KMS-11 (cell line): ENCODE measurements around the gene RPE.

Experiments used
- H2AFZ ChIP-seq: fragments of 200-600 bp; sonication (generic); 2 replicates; pipeline ENCODE4 v1.6.1; 2016; ENCODE audit warnings: antibody characterized with exemption, mixed run types, low read depth
- H3K27ac ChIP-seq: fragments of 200-600 bp; sonication (generic); 2 replicates; pipeline ENCODE4 v1.6.1; 2016; ENCODE audit warnings: mild to moderate bottlenecking, mixed run types
- H3K27me3 ChIP-seq: fragments of 200-600 bp; sonication (generic); 2 replicates; pipeline ENCODE4 v1.6.1; 2017; ENCODE audit warnings: mild to moderate bottlenecking, low read depth, mixed run types, moderate library complexity; ENCODE audit not compliant: insufficient read depth
- H3K36me3 ChIP-seq: fragments of 200-600 bp; sonication (generic); 2 replicates; pipeline ENCODE4 v1.6.1; 2017; ENCODE audit warnings: mild to moderate bottlenecking, mixed run types; ENCODE audit not compliant: insufficient read depth
- H3K4me1 ChIP-seq: fragments of 200-600 bp; sonication (generic); 2 replicates; pipeline ENCODE4 v1.6.1; 2016; ENCODE audit warnings: mild to moderate bottlenecking, low read depth, mixed run types; ENCODE audit not compliant: poor library complexity, severe bottlenecking
- H3K4me2 ChIP-seq: fragments of 200-600 bp; sonication (generic); 2 replicates; pipeline ENCODE4 v1.7.0; 2016; ENCODE audit warnings: mild to moderate bottlenecking, mixed run types
- H3K4me3 ChIP-seq: fragments of 200-600 bp; sonication (generic); IDR thresholded peaks from 2 replicates; pipeline ENCODE4 v1.6.1; 2017; ENCODE audit warnings: low read depth, low read length, mixed read lengths; ENCODE audit not compliant: insufficient read depth
- H3K79me2 ChIP-seq: fragments of 200-600 bp; sonication (generic); 2 replicates; pipeline ENCODE4 v1.6.1; 2016; ENCODE audit warnings: low read depth, mixed run types; ENCODE audit not compliant: insufficient read depth
- H3K9ac ChIP-seq: fragments of 200-600 bp; sonication (generic); 2 replicates; pipeline ENCODE4 v1.6.1; 2016; ENCODE audit warnings: mild to moderate bottlenecking, mixed run types
- H4K20me1 ChIP-seq: fragments of 200-600 bp; sonication (generic); 2 replicates; pipeline ENCODE4 v1.6.1; 2016; ENCODE audit warnings: mild to moderate bottlenecking, mixed run types; ENCODE audit not compliant: insufficient read depth
- CTCF ChIP-seq: fragments of 200-600 bp; sonication (generic); conservative IDR thresholded peaks from 2 replicates; pipeline ENCODE4 v1.6.1; 2017; ENCODE audit warnings: low read depth, mild to moderate bottlenecking, antibody characterized with exemption, low read length, moderate library complexity, mixed read lengths

The RPE gene

DNA sequence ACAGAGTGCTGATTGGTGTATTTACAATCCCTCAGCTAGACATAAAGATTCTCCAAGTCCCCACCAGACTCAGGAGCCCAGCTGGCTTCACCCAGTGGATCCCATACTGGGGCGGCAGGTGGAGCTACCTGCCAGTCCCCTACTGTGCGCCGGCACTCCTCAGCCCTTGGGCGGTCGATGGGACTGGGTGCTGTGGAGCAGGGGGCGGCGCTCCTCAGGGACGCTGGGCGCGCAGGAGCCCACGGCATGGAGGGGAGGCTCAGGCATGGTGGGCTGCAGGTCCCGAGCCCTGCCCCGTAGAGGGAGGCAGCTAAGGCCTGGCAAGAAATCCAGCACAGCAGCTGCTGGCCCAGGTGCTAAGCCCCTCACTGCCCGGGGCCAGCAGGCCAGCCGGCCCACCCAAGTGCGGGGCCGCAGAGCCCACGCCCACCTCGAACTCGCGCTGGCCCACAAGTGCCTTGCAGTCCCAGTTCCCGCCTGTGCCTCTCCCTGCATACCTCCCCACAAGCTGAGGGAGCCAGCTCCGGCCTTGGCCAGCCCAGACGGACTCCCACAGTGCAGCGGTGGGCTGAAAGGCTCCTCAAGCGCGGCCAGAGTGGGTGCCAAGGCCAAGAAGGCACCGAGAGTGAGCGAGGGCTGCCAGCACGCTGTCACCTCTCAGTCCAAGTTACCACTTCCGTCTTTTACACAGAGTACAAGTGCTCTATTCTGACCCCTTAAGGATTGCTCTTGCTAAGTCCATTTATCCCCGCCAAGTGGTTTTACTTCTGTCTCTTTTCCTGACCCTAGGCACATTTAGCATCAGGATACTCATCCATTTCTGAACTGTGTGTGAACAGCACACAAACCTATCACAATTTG, 1.7 kb upstream of the RPE start:
- Histone ChIP-seq H3K27ac (no peak overlapping the region), H3K79me2 (peaks cover 34% of the 10 kb centered on the region), H3K36me3 (no peaks in the 10 kb centered on the region), H3K9ac (no peak overlapping the region), H2AFZ (no peak overlapping the region), H3K4me1 (peaks cover 31% of the 10 kb centered on the region), H3K4me3 (no peak overlapping the region), H3K4me2 (no peak overlapping the region), H4K20me1 (peaks cover 6% of the 10 kb centered on the region; the same call in 1 of the 2 replicates), H3K27me3 (no peaks in the 10 kb centered on the region)
- TF ChIP-seq CTCF = no peak

DNA sequence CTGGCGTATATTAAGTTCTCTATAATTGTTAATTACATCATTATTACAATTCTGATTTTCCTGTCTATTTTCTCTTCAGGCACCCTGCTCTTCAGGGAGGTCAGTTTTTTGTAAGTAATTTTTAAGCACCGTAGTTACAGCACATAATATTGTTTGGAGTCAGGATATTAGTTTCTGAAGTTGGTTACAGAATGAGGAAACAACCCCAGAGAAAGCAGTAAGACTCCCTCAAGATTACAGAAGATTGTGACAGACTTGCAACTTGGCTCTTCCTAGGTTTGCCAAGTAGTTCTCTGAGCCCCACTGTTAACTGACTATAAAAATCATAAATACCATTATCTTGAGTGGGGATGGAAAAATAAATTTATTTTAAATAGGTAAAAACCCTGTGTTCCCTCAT, 921 bp downstream of the RPE start:
- Histone ChIP-seq H2AFZ (peak overlapping the region; percentile 93; the same call in 1 of the 2 replicates), H3K27me3 (no peaks in the 10 kb centered on the region), H3K79me2 (peaks cover 60% of the 10 kb centered on the region), H3K4me1 (peaks cover 38% of the 10 kb centered on the region), H3K36me3 (0 out of 2 replicates have a peak, but pooled peaks cover 3% of the 10 kb centered on the region), H3K4me2 (peak overlapping the region; percentile 88), H3K9ac (peak overlapping the region; percentile 89; the same call in 1 of the 2 replicates), H3K27ac (peak overlapping the region; percentile 68), H4K20me1 (peaks cover 12% of the 10 kb centered on the region; the same call in 1 of the 2 replicates), H3K4me3 (peak overlapping the region; percentile 93)
- no peak for TF ChIP-seq CTCF

GRCh38 chr2:210004881-210005280, 2.4 kb downstream of the RPE start:
- Histone ChIP-seq H3K9ac (no peak overlapping the region), H4K20me1 (peaks cover 12% of the 10 kb centered on the region; the same call in 1 of the 2 replicates), H3K36me3 (0 out of 2 replicates have a peak, but pooled peaks cover 3% of the 10 kb centered on the region)

GRCh38 chr2:210007895-210008294, 5.5 kb downstream of the RPE start:
- Histone ChIP-seq H2AFZ (no peak overlapping the region), H3K9ac (no peak overlapping the region), H3K4me1 (peaks cover 32% of the 10 kb centered on the region), H3K79me2 (peaks cover 99% of the 10 kb centered on the region), H3K4me3 (no peak overlapping the region), H3K36me3 (peaks cover 3% of the 10 kb centered on the region; the same call in 1 of the 2 replicates), H4K20me1 (peaks cover 17% of the 10 kb centered on the region), H3K27ac (no peak overlapping the region), H3K4me2 (no peak overlapping the region), H3K27me3 (no peaks in the 10 kb centered on the region)
- TF ChIP-seq CTCF = no peak

More at GRCh38 chr2:210004881-210005280, 2.4 kb downstream of the RPE start:
- H2AFZ ChIP-seq = no peak overlapping the region
- no peak overlapping the region for H3K4me3 ChIP-seq
- peaks cover 74% of the 10 kb centered on the region for H3K79me2 ChIP-seq
- H3K4me1 ChIP-seq = peaks cover 38% of the 10 kb centered on the region
- peak overlapping the region; percentile 88; the same call in 1 of the 2 replicates for H3K4me2 ChIP-seq
- no peaks in the 10 kb centered on the region for H3K27me3 ChIP-seq
- no peak for TF ChIP-seq CTCF
- H3K27ac ChIP-seq = no peak overlapping the region
